ENCODE data around the gene FLRT1. TPM values are rescaled to one million over a fixed set of nuclear protein-coding genes. Genes with fewer than 3 reads are reported as not detected.
"Not testable (repeated sequence)": the region's sequence is repeated elsewhere in the genome, so short reads cannot be mapped to it uniquely, and the experiment has no call there.

FLRT1 gene
- total RNA-seq, 2 experiments from 2014 or later = not detected

DNA sequence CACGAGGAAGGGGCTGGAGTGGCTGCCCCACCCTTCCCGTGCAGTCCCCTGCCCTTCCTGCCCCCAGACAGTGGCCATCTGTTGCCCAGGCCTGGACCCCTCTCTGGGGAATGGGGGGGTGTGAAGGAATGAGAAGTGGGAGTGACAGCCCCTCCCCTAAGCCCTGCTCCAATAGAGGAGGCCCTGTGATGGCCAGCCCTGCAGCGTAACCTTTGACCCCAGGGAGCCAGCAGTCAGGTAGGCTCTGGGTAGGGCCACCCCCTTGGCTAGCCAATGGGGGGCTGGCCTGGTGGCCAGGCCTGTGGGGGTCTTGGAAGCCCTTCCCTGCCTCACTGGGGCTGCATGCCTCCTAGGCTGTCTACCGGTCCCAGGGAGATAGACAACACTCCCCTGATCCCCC lies 6.6 kb downstream of the FLRT1 start:
- CTCF ChIA-PET = no interaction called here
- H3K36me3 Mint-ChIP-seq (ENCODE audit: low read depth) = no peaks in the 10 kb centered on the region
- H3K27me3 Mint-ChIP-seq = peaks cover 20% of the 10 kb centered on the region
- POLR2A ChIA-PET = interaction anchor here (1.0 kb wide), 1 partner anchor 98 kb away, joined by 3 read pairs; no protein-coding TSS in a partner anchor
- H3K27ac Mint-ChIP-seq = no peak overlapping the region
- H3K4me3 Mint-ChIP-seq = no peak overlapping the region
- H3K4me1 Mint-ChIP-seq (ENCODE audit: low read depth) = no peaks in the 10 kb centered on the region
- H3K9me3 Mint-ChIP-seq = no peaks in the 10 kb centered on the region
- DNase-seq (no peak), ATAC-seq (no peak)
- TF ChIP-seq CTCF (IDR thresholded peaks at IDR 0.05) = no peak
- intact Hi-C loops (cut with micrococcal nuclease) = no loop called here

GRCh38 chr11:64043545-64043944 lies 7.8 kb downstream of the FLRT1 start:
- H3K9me3 Mint-ChIP-seq = no peaks in the 10 kb centered on the region
- no peak overlapping the region for H3K4me3 Mint-ChIP-seq
- no peaks in the 10 kb centered on the region for H3K4me1 Mint-ChIP-seq (ENCODE audit: low read depth)
- TF ChIP-seq CTCF (IDR thresholded peaks at IDR 0.05) = no peak
- CTCF ChIA-PET = no interaction called here
- ATAC-seq (no peak), DNase-seq (no peak)
- POLR2A ChIA-PET = no interaction called here
- peaks cover 9% of the 10 kb centered on the region for H3K27me3 Mint-ChIP-seq
- no peaks in the 10 kb centered on the region for H3K36me3 Mint-ChIP-seq (ENCODE audit: low read depth)
- H3K27ac Mint-ChIP-seq = no peak overlapping the region
- intact Hi-C loops (cut with micrococcal nuclease) = no loop called here

- Mint-ChIP-seq H3K4me3 (no peak overlapping the region), H3K9me3 (no peaks in the 10 kb centered on the region), H3K4me1 (ENCODE audit: low read depth) (no peaks in the 10 kb centered on the region), H3K36me3 (ENCODE audit: low read depth) (no peaks in the 10 kb centered on the region), H3K27me3 (peaks cover 5% of the 10 kb centered on the region), H3K27ac (no peak overlapping the region)
- intact Hi-C loops (cut with micrococcal nuclease) = no loop called here
- ATAC-seq (no peak), DNase-seq (no peak)
- TF ChIP-seq CTCF (IDR thresholded peaks at IDR 0.05) = no peak
- ChIA-PET POLR2A (interaction anchor here (0.6 kb wide), 2 partner anchors 16 to 31 kb away, joined by 3 read pairs; no protein-coding TSS in a partner anchor), CTCF (interaction anchor here (1.1 kb wide), 1 partner anchor 12 kb away, joined by 3 read pairs; no protein-coding TSS in a partner anchor)
These were observed 9.1 kb downstream of the FLRT1 start for GRCh38 chr11:64044730-64045393.

DNA sequence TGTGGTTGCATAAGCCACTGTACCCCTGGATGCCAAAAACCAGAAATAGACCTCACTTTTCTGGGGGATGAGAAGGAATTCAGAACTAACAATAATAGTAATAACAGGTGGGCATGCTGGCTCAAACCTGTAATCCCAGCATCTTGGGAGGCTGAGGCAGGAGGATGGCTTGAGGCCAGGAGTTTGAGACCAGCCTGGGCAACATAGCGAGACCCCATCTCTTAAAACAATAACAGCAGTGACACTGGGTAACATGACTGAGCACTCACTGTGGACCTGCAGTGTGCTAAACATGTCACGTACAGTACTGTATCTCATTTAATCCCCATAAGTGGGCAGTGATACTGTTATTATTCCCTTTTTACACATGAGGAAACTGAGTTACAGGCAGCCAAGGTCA lies 10.0 kb downstream of the FLRT1 start:
- Mint-ChIP-seq H3K4me3 (no peak overlapping the region), H3K27me3 (peaks cover 2% of the 10 kb centered on the region), H3K27ac (no peak overlapping the region), H3K36me3 (ENCODE audit: low read depth) (no peaks in the 10 kb centered on the region), H3K9me3 (no peaks in the 10 kb centered on the region), H3K4me1 (ENCODE audit: low read depth) (no peaks in the 10 kb centered on the region)
- ChIA-PET CTCF (no interaction called here), POLR2A (no interaction called here)
- DNase-seq (no peak), ATAC-seq (no peak)
- TF ChIP-seq CTCF (IDR thresholded peaks at IDR 0.05) = no peak
- intact Hi-C loops (cut with micrococcal nuclease) = no loop called here

GRCh38 chr11:64047373-64047772 lies 11.6 kb downstream of the FLRT1 start:
- POLR2A ChIA-PET; intact Hi-C loops (cut with micrococcal nuclease); H3K4me3 Mint-ChIP-seq; CTCF ChIA-PET; H3K36me3 Mint-ChIP-seq (ENCODE audit: low read depth); ATAC-seq; H3K27me3 Mint-ChIP-seq; H3K4me1 Mint-ChIP-seq (ENCODE audit: low read depth); H3K9me3 Mint-ChIP-seq; H3K27ac Mint-ChIP-seq; DNase-seq: not testable (repeated sequence)
